Psoas muscle (tissue), 8 donors: ENCODE data around the gene COPG2. TPM values are rescaled to one million over a fixed set of nuclear protein-coding genes. Genes with fewer than 3 reads are reported as not detected.
A peak's percentile ranks its signal among the peaks of the same experiment; 100 is the strongest.

ENCODE experiments used
- ATAC-seq, 4 donors: fragments of 200-7000 bp; cut with Tn5 transposase; one replicate each; pipeline ENCODE4 v1.9.1; 2020; ENCODE audit warnings: moderate library complexity in 3 of 4, mild to moderate bottlenecking in 2 of 4
- DNase-seq, 2 donors: peaks; one replicate each; pipeline ENCODE4 v3.0.0-alpha.2; 2020
- H3K27ac ChIP-seq: fragments of 200-600 bp; one replicate; pipeline ENCODE4 v1.8.0; 2022
- H3K27me3 ChIP-seq, 3 donors: fragments of 200-600 bp in 1 of 3; one replicate each; pipeline versions ENCODE4 v1.6.1 to v1.8.0; 2013 to 2022; ENCODE audit warnings: low read length in 2 of 3, mild to moderate bottlenecking in 2 of 3, moderate library complexity in 1 of 3; ENCODE audit not compliant: insufficient read depth in 3 of 3
- H3K36me3 ChIP-seq, 2 donors: fragments of 200-600 bp in 1 of 2; one replicate each; pipeline versions ENCODE4 v1.6.1 to v1.8.0; 2013 to 2022; ENCODE audit warnings: low read depth in 1 of 2, mild to moderate bottlenecking in 1 of 2, moderate library complexity in 1 of 2; ENCODE audit not compliant: insufficient read depth in 1 of 2
- H3K4me1 ChIP-seq: fragments of 200-600 bp; one replicate; pipeline ENCODE4 v1.8.0; 2022
- H3K4me3 ChIP-seq: fragments of 200-600 bp; one replicate; pipeline ENCODE4 v1.8.0; 2022; ENCODE audit warnings: mild to moderate bottlenecking
- H3K9me3 ChIP-seq: fragments of 200-600 bp; one replicate; pipeline ENCODE4 v1.8.0; 2022
- WGBS, 3 donors: extraction: QIAGEN DNeasy Blood & Tissue Kit; methylation state at CpG; one replicate each; pipeline versions ENCODE4 v1.1.6 to v1.1.7; 2013; 5-methylcytosine and 5-hydroxymethylcytosine counted together
- intact Hi-C, 2 donors: fragments of 100-400 bp; cut with DNase I; formaldehyde crosslinking; loops; one replicate each; pipeline versions ENCODE4 v1.11.0 to v1.14.2; 2022
- polyA plus RNA-seq, 3 donors: library from polyadenylated mRNA; stranded (reverse); fragments of 200-250 nt; gene quantifications; one replicate each; pipeline ENCODE4 v1.2.3, GENCODE V29; 2013
- total RNA-seq, 4 donors: library from RNA; stranded (reverse); fragmentation: NEBNext Ultra II Directional in 2 of 4; extraction: Animal tissue kit (Norgen Biotek cat#: 25700) in 2 of 4; gene quantifications; one replicate each; pipeline versions ENCODE4 v1.2.1 to v1.2.4, GENCODE V29; 2021 to 2023
- TF ChIP-seq, protein P1 (sequence below): fragments of 200-600 bp; IDR thresholded peaks from one replicate; pipeline ENCODE4 v1.8.0; 2022; ENCODE audit warnings: antibody characterized with exemption
- donor health status: healthy with polysubstance abuse.
- donor health status: DM: no; HTN: no; CAD: no; lungs with moderate emphysema.
- donor health status: Bipolar disorder and iron deficiency.
- donor health status: healthy.
- donor health status: DM: yes; HTN: yes; CAD: no.
- donor health status: DM: no; HTN: no; CAD: no.
- donor health status: DM: no; HTN: no; CAD: no.
- donor health status: DM: yes; HTN: yes; CAD: no.

Gene COPG2
- total and polyA plus RNA-seq, 7 donors = 9.6 to 21.5 (median 13.2) TPM

DNA sequence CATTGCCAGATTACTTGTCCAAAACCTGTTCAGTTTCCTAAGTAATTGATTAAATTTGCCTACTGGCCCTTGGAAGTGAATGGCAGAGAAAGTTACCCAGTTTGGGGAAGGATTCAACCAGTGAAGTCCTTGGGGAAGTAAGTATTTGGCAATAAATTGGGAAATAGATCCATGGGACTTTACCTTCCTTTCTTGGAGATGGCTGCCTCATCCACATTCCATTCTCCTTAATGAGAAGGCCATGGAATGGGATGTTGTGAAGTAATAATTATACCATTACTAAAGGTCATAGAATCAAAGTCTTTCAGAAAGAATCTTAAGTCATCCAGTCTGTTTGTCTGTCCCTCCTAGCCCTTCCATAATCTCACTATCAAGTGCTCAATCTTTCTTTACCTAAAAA is 4.5 kb upstream of the COPG2 start:
- intact Hi-C loops = no loop called here

DNA sequence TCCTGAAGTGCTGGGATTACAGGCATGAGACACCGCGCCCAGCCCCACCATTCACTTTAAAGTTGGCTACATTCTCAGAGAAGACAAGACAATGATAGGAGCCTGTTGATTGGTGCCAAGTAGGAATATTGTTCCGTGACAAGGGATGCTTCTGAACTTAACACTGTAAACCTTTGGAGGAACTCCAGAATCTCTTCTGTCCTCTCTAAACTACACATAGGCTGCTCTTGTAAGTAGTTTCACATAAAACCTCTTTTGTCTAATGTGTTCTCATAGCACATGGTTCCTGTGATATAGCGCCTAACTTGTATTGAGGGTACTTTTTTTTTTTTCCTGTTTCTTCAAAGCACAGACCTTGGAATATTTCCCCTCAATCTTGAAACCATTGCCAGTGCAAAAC is 3.6 kb upstream of the COPG2 start:
- DNase-seq = no peak
- WGBS, 3 donors = 67 to 78% (median 76%) methylated on average over 4 of the region's 4 CpGs
- TF ChIP-seq, protein P1, sequence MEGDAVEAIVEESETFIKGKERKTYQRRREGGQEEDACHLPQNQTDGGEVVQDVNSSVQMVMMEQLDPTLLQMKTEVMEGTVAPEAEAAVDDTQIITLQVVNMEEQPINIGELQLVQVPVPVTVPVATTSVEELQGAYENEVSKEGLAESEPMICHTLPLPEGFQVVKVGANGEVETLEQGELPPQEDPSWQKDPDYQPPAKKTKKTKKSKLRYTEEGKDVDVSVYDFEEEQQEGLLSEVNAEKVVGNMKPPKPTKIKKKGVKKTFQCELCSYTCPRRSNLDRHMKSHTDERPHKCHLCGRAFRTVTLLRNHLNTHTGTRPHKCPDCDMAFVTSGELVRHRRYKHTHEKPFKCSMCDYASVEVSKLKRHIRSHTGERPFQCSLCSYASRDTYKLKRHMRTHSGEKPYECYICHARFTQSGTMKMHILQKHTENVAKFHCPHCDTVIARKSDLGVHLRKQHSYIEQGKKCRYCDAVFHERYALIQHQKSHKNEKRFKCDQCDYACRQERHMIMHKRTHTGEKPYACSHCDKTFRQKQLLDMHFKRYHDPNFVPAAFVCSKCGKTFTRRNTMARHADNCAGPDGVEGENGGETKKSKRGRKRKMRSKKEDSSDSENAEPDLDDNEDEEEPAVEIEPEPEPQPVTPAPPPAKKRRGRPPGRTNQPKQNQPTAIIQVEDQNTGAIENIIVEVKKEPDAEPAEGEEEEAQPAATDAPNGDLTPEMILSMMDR = no peak
- Histone ChIP-seq H3K36me3 (no peaks in the 10 kb centered on the region), H3K27me3 (no peaks in the 10 kb centered on the region), H3K4me1 (peaks cover 6% of the 10 kb centered on the region), H3K4me3 (no peak overlapping the region), H3K27ac (no peak overlapping the region), H3K9me3 (no peaks in the 10 kb centered on the region)
- intact Hi-C loops = no loop called here
- no peak for ATAC-seq

More for the DNA sequence above, 4.5 kb upstream of the COPG2 start:
- peaks cover 6% of the 10 kb centered on the region for H3K4me1 ChIP-seq
- no peak overlapping the region for H3K4me3 ChIP-seq
- no peaks in the 10 kb centered on the region for H3K36me3 ChIP-seq
- no peaks in the 10 kb centered on the region for H3K27me3 ChIP-seq
- ATAC-seq = no peak
- no peak for DNase-seq
- H3K9me3 ChIP-seq = no peaks in the 10 kb centered on the region
- TF ChIP-seq, protein P1 = no peak
- no peak overlapping the region for H3K27ac ChIP-seq

DNA sequence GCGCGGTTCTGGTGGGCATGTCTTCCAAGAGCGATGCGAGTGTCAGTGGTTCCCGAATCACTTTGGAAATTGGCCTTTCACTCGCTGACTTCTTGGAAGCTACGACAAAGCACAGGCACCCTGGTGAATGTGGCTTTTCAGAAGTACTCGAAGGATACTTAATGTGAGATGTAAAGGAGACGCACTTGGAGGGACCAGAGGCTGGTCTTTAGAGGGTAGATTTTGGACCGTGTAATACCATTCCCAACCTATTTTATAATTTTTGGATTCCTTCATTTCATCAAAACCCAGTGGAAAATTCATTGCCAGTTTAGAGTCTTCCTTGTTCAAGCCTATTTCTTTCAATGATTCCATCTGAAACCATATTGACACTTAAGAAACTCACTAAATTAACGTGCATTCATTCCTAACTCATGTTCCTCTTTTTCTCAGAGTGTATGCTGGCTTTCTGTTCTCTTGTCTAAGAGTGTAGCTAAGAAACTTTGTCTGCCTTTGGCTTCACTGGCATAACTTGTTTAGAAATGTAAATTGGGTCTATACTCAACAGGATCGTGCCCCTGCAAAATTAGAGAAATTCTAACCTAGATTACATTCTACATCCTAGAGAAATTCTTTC is 645 bp upstream of the COPG2 start:
- 10 to 12% (median 11%) methylated on average over 12 of the region's 12 CpGs for WGBS, 3 donors
- DNase-seq (no peak), ATAC-seq (peak in 1 of 4 donors; percentile 16)
- Histone ChIP-seq H3K4me1 (peaks cover 6% of the 10 kb centered on the region), H3K36me3 (peaks cover 0 to 21% of the 10 kb centered on the region in 2 donors), H3K27me3 (no peaks in the 10 kb centered on the region), H3K4me3 (peak overlapping the region; percentile 94), H3K9me3 (no peaks in the 10 kb centered on the region), H3K27ac (peak overlapping the region; percentile 91)
- TF ChIP-seq, protein P1 = no peak
- intact Hi-C loops = loop anchor here (5.0 to 10.0 kb wide), 2 partner anchors 286 to 597 kb away; partner anchors contain the start of gene KLHDC10 (in 1 of the 2)

DNA sequence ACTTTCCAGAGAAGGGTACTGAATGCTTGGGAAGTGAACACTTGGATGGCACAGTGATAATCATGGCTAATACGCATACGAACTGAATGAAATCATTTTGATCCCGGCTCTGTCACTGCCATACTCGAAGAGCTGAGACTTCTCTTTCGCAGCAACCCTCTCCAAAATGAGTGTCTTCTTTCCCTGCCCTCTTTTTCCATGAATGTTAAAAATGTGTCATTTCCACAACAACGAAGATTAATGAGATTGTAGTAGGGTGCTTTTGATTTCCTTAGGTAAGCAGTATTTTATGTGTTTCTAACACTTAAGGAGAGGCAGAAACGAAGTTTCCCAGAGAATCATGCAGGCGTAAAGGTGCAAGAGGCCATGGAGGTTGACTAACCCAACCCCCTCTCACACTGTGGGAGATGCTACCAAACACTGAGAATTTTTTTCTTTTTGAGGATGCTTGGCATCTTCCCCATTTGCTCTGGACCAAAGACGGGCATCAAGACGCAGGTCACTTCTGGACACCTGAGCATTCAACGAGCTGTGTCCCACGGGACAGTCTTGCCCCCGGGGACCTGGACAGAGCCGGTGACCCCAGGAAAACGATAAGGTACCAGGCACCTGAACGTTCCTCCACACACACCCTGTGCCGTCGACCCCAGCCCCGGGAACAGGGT is 823 bp downstream of the COPG2 start:
- H3K27me3 ChIP-seq = no peaks in the 10 kb centered on the region
- H3K9me3 ChIP-seq = no peaks in the 10 kb centered on the region
- H3K36me3 ChIP-seq = peaks cover 0 to 33% of the 10 kb centered on the region in 2 donors
- TF ChIP-seq, protein P1 = no peak
- ATAC-seq = no peak
- DNase-seq = no peak
- intact Hi-C loops = loop anchor here (5.0 to 10.0 kb wide), 2 partner anchors 287 to 595 kb away; partner anchors contain the start of gene KLHDC10 (in 1 of the 2)
- peak overlapping the region; percentile 94 for H3K4me3 ChIP-seq
- H3K27ac ChIP-seq = peak overlapping the region; percentile 91
- 4 to 9% (median 5%) methylated on average over 19 of the region's 19 CpGs for WGBS, 3 donors
- peaks cover 6% of the 10 kb centered on the region for H3K4me1 ChIP-seq
